Smooth muscle cell (in vitro differentiated cells): ENCODE results near the gene C5orf58. TPM values are rescaled to one million over a fixed set of nuclear protein-coding genes. Genes with fewer than 3 reads are reported as not detected.

Source experiments
- DNase-seq: peaks from one replicate; lab custom pipeline; 2025; ENCODE audit not compliant: unreplicated experiment; lab: John Stamatoyannopoulos, UW
- H2AFZ ChIP-seq: fragments of 200-600 bp; sonication (generic); 2 replicates; pipeline ENCODE4 v1.6.0; 2016; ENCODE audit warnings: antibody characterized with exemption, low read depth, mild to moderate bottlenecking
- H3F3A ChIP-seq: fragments of 200-600 bp; sonication (generic); 2 replicates; pipeline ENCODE4 v1.6.0; 2017; ENCODE audit warnings: antibody characterized with exemption, low read depth
- H3K27ac ChIP-seq: fragments of 200-600 bp; sonication (generic); 2 replicates; pipeline ENCODE4 v1.5.1; 2016; ENCODE audit warnings: low read depth, mild to moderate bottlenecking
- H3K27me3 ChIP-seq: fragments of 200-600 bp; sonication (generic); 2 replicates; pipeline ENCODE4 v1.6.1; 2016; ENCODE audit warnings: low read depth, mild to moderate bottlenecking
- H3K36me3 ChIP-seq: fragments of 200-600 bp; sonication (generic); 2 replicates; pipeline ENCODE4 v1.5.1; 2016; ENCODE audit warnings: low read depth
- H3K4me1 ChIP-seq: fragments of 200-600 bp; sonication (generic); 2 replicates; pipeline ENCODE4 v1.5.1; 2016; ENCODE audit warnings: low read depth
- H3K4me2 ChIP-seq: fragments of 200-600 bp; sonication (generic); 2 replicates; pipeline ENCODE4 v1.6.0; 2016; ENCODE audit warnings: mild to moderate bottlenecking
- H3K4me3 ChIP-seq: fragments of 200-600 bp; sonication (generic); 2 replicates; pipeline ENCODE4 v1.5.1; 2016; ENCODE audit warnings: mild to moderate bottlenecking
- H3K79me2 ChIP-seq: fragments of 200-600 bp; sonication (generic); 2 replicates; pipeline ENCODE4 v1.6.0; 2016; ENCODE audit warnings: low read depth, mild to moderate bottlenecking
- H3K9ac ChIP-seq: fragments of 200-600 bp; sonication (generic); 2 replicates; pipeline ENCODE4 v1.6.0; 2016; ENCODE audit warnings: low read depth
- H3K9me3 ChIP-seq: fragments of 200-600 bp; sonication (generic); replicated peaks from 2 replicates; pipeline ENCODE4 v1.5.1; 2016; ENCODE audit warnings: low read depth
- H4K20me1 ChIP-seq: fragments of 200-600 bp; sonication (generic); 2 replicates; pipeline ENCODE4 v1.6.0; 2016; ENCODE audit warnings: low read depth
- CTCF ChIP-seq: fragments of 200-600 bp; sonication (generic); IDR thresholded peaks from 2 replicates; pipeline ENCODE4 v1.5.1; 2017; ENCODE audit warnings: borderline replicate concordance, mild to moderate bottlenecking, antibody characterized with exemption; ENCODE audit not compliant: insufficient read depth, poor library complexity, severe bottlenecking
- WGBS: methylation state at CpG from one replicate; pipeline ENCODE4 v1.1.7; 2016; ENCODE audit warnings: low lambda C conversion rate; 5-methylcytosine and 5-hydroxymethylcytosine counted together
- polyA plus RNA-seq: library from polyadenylated mRNA; unstranded; fragments of >200 nt; fragmentation: Nextera tagmentation; extraction: Ambion mirVana; gene quantifications from 2 replicates; pipeline ENCODE4 v1.2.1, GENCODE V29; 2016
- total RNA-seq: library from RNA; depleted of rRNA; stranded (reverse); fragments of >200 nt; gene quantifications from 2 replicates; pipeline ENCODE4 v1.2.3, GENCODE V29; 2014

Gene C5orf58
- total and polyA plus RNA-seq, 2 experiments from 2014 or later = not detected

- Histone ChIP-seq H2AFZ (no peak overlapping the region), H4K20me1 (no peaks in the 10 kb centered on the region), H3K9ac (no peak overlapping the region), H3K4me3 (no peak overlapping the region), H3K27me3 (no peaks in the 10 kb centered on the region), H3F3A (no peaks in the 10 kb centered on the region), H3K79me2 (no peaks in the 10 kb centered on the region), H3K27ac (no peak overlapping the region), H3K4me1 (peaks cover 31% of the 10 kb centered on the region), H3K4me2 (peak overlapping the region; percentile 76), H3K36me3 (no peaks in the 10 kb centered on the region), H3K9me3 (no peaks in the 10 kb centered on the region)
- 50% methylated on average over 17 of the region's 17 CpGs for WGBS
- no peak for DNase-seq
- TF ChIP-seq CTCF = no peak
These were observed 34.0 kb downstream of the C5orf58 start for GRCh38 chr5:170266570-170267381.

GRCh38 chr5:170267431-170268152 lies 34.8 kb downstream of the C5orf58 start:
- WGBS = 45% methylated on average over 16 of the region's 16 CpGs
- DNase-seq = peak; percentile 10
- peak overlapping the region; percentile 42 for H2AFZ ChIP-seq
- no peaks in the 10 kb centered on the region for H3K27me3 ChIP-seq
- H3K4me3 ChIP-seq = no peak overlapping the region
- no peak overlapping the region for H3K27ac ChIP-seq
- H3K36me3 ChIP-seq = no peaks in the 10 kb centered on the region
- peaks cover 31% of the 10 kb centered on the region for H3K4me1 ChIP-seq
- H3F3A ChIP-seq = no peaks in the 10 kb centered on the region
- H3K9me3 ChIP-seq = no peaks in the 10 kb centered on the region
- H3K9ac ChIP-seq = no peak overlapping the region
- peak; percentile 79 for TF ChIP-seq CTCF
- no peaks in the 10 kb centered on the region for H4K20me1 ChIP-seq
- H3K4me2 ChIP-seq = peak overlapping the region; percentile 76
- H3K79me2 ChIP-seq = no peaks in the 10 kb centered on the region

- Histone ChIP-seq H3K9ac (no peak overlapping the region), H3K4me2 (peak overlapping the region; percentile 76), H3K9me3 (no peaks in the 10 kb centered on the region), H3K4me1 (peaks cover 31% of the 10 kb centered on the region), H3K36me3 (no peaks in the 10 kb centered on the region), H3K27me3 (no peaks in the 10 kb centered on the region), H3K27ac (no peak overlapping the region), H3F3A (no peaks in the 10 kb centered on the region), H4K20me1 (no peaks in the 10 kb centered on the region), H3K79me2 (no peaks in the 10 kb centered on the region), H3K4me3 (no peak overlapping the region), H2AFZ (peak overlapping the region; percentile 42)
- TF ChIP-seq CTCF = no peak
- WGBS = 74% methylated on average over 15 of the region's 15 CpGs
- no peak for DNase-seq
These were observed 35.4 kb downstream of the C5orf58 start for GRCh38 chr5:170268153-170268689.
